Astrocyte of the hippocampus (primary cell): Measurements from ENCODE around the gene HS6ST1.

Experiments used
- DNase-seq: peaks from one replicate; pipeline ENCODE4 v3.0.0; 2011; ENCODE audit warnings: low read depth, low spot score

The HS6ST1 gene

GRCh38 chr2:128347701-128348539, 29.3 kb upstream of the HS6ST1 start:
- DNase-seq = peak; percentile 94

GRCh38 chr2:128347171-128347558, 28.5 kb upstream of the HS6ST1 start:
- no peak for DNase-seq

- no peak for DNase-seq
Measured at GRCh38 chr2:128346291-128347170, 27.9 kb upstream of the HS6ST1 start.

GRCh38 chr2:128345436-128346165, 26.9 kb upstream of the HS6ST1 start:
- DNase-seq = no peak

- DNase-seq = no peak
Measured at GRCh38 chr2:128344101-128344500, 25.4 kb upstream of the HS6ST1 start.

- DNase-seq = no peak
Measured at GRCh38 chr2:128343459-128343858, 24.8 kb upstream of the HS6ST1 start.

GRCh38 chr2:128342550-128342949, 23.9 kb upstream of the HS6ST1 start:
- no peak for DNase-seq

GRCh38 chr2:128341621-128342020, 23.0 kb upstream of the HS6ST1 start:
- no peak for DNase-seq

- DNase-seq = no peak
Measured at GRCh38 chr2:128332091-128332634, 13.5 kb upstream of the HS6ST1 start.

- no peak for DNase-seq
Measured at GRCh38 chr2:128330583-128330982, 11.9 kb upstream of the HS6ST1 start.

- no peak for DNase-seq
Measured at GRCh38 chr2:128329607-128330006, 10.9 kb upstream of the HS6ST1 start.

- DNase-seq = no peak
Measured at GRCh38 chr2:128327180-128327964, 8.7 kb upstream of the HS6ST1 start.

- DNase-seq = peak; percentile 1
Measured at GRCh38 chr2:128326346-128326745, 7.7 kb upstream of the HS6ST1 start.

- peak; percentile 28 for DNase-seq
Measured at GRCh38 chr2:128325611-128326181, 7.0 kb upstream of the HS6ST1 start.

- no peak for DNase-seq
Measured at GRCh38 chr2:128324897-128325410, 6.3 kb upstream of the HS6ST1 start.

GRCh38 chr2:128324008-128324896, 5.6 kb upstream of the HS6ST1 start:
- no peak for DNase-seq

GRCh38 chr2:128323555-128323931, 4.9 kb upstream of the HS6ST1 start:
- no peak for DNase-seq

GRCh38 chr2:128322715-128323554, 4.3 kb upstream of the HS6ST1 start:
- peak; percentile 0 for DNase-seq
